Measurements from ENCODE around the gene EMD. TPM values are rescaled to one million over a fixed set of nuclear protein-coding genes. Genes with fewer than 3 reads are reported as not detected.

Gene EMD
- total RNA-seq, 2 experiments from 2014 or later, result 164 to 178 TPM

DNA sequence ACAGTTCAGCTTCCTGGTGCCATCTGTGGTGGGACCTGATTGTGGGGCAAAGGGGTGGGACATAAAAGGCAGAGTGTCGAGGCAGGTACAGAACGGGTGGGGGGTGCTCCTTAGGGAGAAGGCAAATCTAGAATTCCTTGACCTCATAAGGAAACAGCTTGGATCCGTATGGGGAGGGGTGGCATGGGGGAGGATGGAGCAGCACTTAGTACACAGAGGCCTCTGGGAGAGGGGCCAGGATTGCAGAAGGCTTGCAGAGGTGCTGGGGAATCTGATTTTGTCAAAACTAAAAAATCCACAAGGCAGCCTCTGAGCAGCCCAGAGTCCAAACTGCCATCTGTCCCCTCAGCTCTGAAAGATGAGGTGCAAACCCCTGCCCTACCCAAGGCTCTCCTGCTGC is 2.3 kb upstream of the EMD start:
- peak overlapping the region; percentile 94 for H3K27ac Mint-ChIP-seq
- POLR2A ChIA-PET, result no interaction called here
- peaks cover 25% of the 10 kb centered on the region for H3K36me3 Mint-ChIP-seq (ENCODE audit: low read depth)
- H3K9me3 Mint-ChIP-seq, result no peaks in the 10 kb centered on the region
- H3K4me1 Mint-ChIP-seq (ENCODE audit: low read depth), result peaks cover 18% of the 10 kb centered on the region
- no peak overlapping the region for H3K4me3 ChIP-seq (ENCODE audit: low read length)
- DNase-seq (no peak), ATAC-seq (ENCODE audit: poor library complexity) (no peak)
- intact Hi-C loops (cut with DNase I, micrococcal nuclease), result loop anchor here in 1 of 2 experiments (10.0 kb wide), 1 partner anchor 362 kb away; the partner anchor contains the start of gene IRAK1
- TF ChIP-seq, protein P1, sequence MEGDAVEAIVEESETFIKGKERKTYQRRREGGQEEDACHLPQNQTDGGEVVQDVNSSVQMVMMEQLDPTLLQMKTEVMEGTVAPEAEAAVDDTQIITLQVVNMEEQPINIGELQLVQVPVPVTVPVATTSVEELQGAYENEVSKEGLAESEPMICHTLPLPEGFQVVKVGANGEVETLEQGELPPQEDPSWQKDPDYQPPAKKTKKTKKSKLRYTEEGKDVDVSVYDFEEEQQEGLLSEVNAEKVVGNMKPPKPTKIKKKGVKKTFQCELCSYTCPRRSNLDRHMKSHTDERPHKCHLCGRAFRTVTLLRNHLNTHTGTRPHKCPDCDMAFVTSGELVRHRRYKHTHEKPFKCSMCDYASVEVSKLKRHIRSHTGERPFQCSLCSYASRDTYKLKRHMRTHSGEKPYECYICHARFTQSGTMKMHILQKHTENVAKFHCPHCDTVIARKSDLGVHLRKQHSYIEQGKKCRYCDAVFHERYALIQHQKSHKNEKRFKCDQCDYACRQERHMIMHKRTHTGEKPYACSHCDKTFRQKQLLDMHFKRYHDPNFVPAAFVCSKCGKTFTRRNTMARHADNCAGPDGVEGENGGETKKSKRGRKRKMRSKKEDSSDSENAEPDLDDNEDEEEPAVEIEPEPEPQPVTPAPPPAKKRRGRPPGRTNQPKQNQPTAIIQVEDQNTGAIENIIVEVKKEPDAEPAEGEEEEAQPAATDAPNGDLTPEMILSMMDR (IDR thresholded peaks at IDR 0.05), result no peak
- CTCF ChIA-PET, result no interaction called here
- peaks cover 69% of the 10 kb centered on the region for H3K4me1 ChIP-seq (ENCODE audit: insufficient read depth, low read length)
- H3K9me3 ChIP-seq (ENCODE audit: control insufficient read depth in 1 of 2, insufficient read depth in 1 of 2, low read length in 2 of 2), result no peaks in the 10 kb centered on the region
- peaks cover 8% of the 10 kb centered on the region for H3K36me3 ChIP-seq (ENCODE audit: insufficient read depth, low read length)
- no peak overlapping the region for H3K27ac ChIP-seq (ENCODE audit: low read depth in 1 of 2, low read length in 2 of 2)
- no peaks in the 10 kb centered on the region for H3K27me3 Mint-ChIP-seq
- peak overlapping the region; percentile 34 for H3K4me3 Mint-ChIP-seq
- H3K27me3 ChIP-seq (ENCODE audit: control insufficient read depth in 1 of 2, insufficient read depth in 2 of 2, low read length in 2 of 2), result no peaks in the 10 kb centered on the region

GRCh38 chrX:154378059-154378798 is 866 bp upstream of the EMD start:
- no peaks in the 10 kb centered on the region for H3K27me3 Mint-ChIP-seq
- TF ChIP-seq, protein P1 (IDR thresholded peaks at IDR 0.05), result no peak
- H3K9me3 Mint-ChIP-seq, result no peaks in the 10 kb centered on the region
- H3K27ac ChIP-seq (ENCODE audit: low read depth in 1 of 2, low read length in 2 of 2), result peak overlapping the region; percentile 82 to 87
- intact Hi-C loops (cut with DNase I, micrococcal nuclease), result loop anchor here in 1 of 2 experiments (10.0 kb wide), 1 partner anchor 363 kb away; the partner anchor contains the start of gene IRAK1
- DNase-seq, result peak in 10 of 14 experiments; percentile 17 to 87 (median 48)
- H3K36me3 ChIP-seq (ENCODE audit: insufficient read depth, low read length), result peaks cover 8% of the 10 kb centered on the region
- peaks cover 55% of the 10 kb centered on the region for H3K4me1 ChIP-seq (ENCODE audit: insufficient read depth, low read length)
- ATAC-seq (ENCODE audit: poor library complexity), result peak; percentile 2
- H3K36me3 Mint-ChIP-seq (ENCODE audit: low read depth), result peaks cover 37% of the 10 kb centered on the region
- H3K4me1 Mint-ChIP-seq (ENCODE audit: low read depth), result peaks cover 8% of the 10 kb centered on the region
- H3K4me3 ChIP-seq (ENCODE audit: low read length), result peak overlapping the region; percentile 40
- CTCF ChIA-PET, result interaction anchor here (0.7 kb wide), 1 partner anchor 114 kb away, joined by 3 read pairs; no protein-coding TSS in a partner anchor
- H3K27ac Mint-ChIP-seq, result peak overlapping the region; percentile 94
- H3K27me3 ChIP-seq (ENCODE audit: control insufficient read depth in 1 of 2, insufficient read depth in 2 of 2, low read length in 2 of 2), result no peaks in the 10 kb centered on the region
- H3K9me3 ChIP-seq (ENCODE audit: control insufficient read depth in 1 of 2, insufficient read depth in 1 of 2, low read length in 2 of 2), result no peaks in the 10 kb centered on the region
- POLR2A ChIA-PET, result interaction anchor here (0.9 to 1.8 kb wide), 8 partner anchors 8 to 407 kb away, joined by 3 to 23 read pairs (median 6); partner anchors contain the start of genes HCFC1 and RPL10
- H3K4me3 Mint-ChIP-seq, result peak overlapping the region; percentile 93

- Mint-ChIP-seq H3K4me3 (peak overlapping the region; percentile 93), H3K9me3 (no peaks in the 10 kb centered on the region), H3K27me3 (no peaks in the 10 kb centered on the region), H3K36me3 (ENCODE audit: low read depth) (peaks cover 37% of the 10 kb centered on the region), H3K4me1 (ENCODE audit: low read depth) (peaks cover 5% of the 10 kb centered on the region), H3K27ac (peak overlapping the region; percentile 94)
- peak overlapping the region; percentile 92 to 96 for H3K27ac ChIP-seq (ENCODE audit: low read depth in 1 of 2, low read length in 2 of 2)
- peak overlapping the region; percentile 77 for H3K4me3 ChIP-seq (ENCODE audit: low read length)
- TF ChIP-seq, protein P1 (IDR thresholded peaks at IDR 0.05), result no peak
- H3K9me3 ChIP-seq (ENCODE audit: control insufficient read depth in 1 of 2, insufficient read depth in 1 of 2, low read length in 2 of 2), result no peaks in the 10 kb centered on the region
- ATAC-seq (ENCODE audit: poor library complexity) (no peak), DNase-seq (no peak)
- peaks cover 8% of the 10 kb centered on the region for H3K36me3 ChIP-seq (ENCODE audit: insufficient read depth, low read length)
- no peaks in the 10 kb centered on the region for H3K27me3 ChIP-seq (ENCODE audit: control insufficient read depth in 1 of 2, insufficient read depth in 2 of 2, low read length in 2 of 2)
- POLR2A ChIA-PET, result interaction anchor here (1.0 to 1.8 kb wide), 10 partner anchors 9 to 413 kb away, joined by 3 to 23 read pairs (median 5); partner anchors contain the start of genes DNASE1L1, HCFC1 and RPL10
- peaks cover 48% of the 10 kb centered on the region for H3K4me1 ChIP-seq (ENCODE audit: insufficient read depth, low read length)
- intact Hi-C loops (cut with DNase I, micrococcal nuclease), result loop anchor here in 1 of 2 experiments (10.0 kb wide), 1 partner anchor 365 kb away; the partner anchor contains the start of gene IRAK1
- CTCF ChIA-PET, result no interaction called here
Measured at GRCh38 chrX:154379569-154379951, 465 bp downstream of the EMD start.

Measured in CD4-positive, alpha-beta T cell (primary cell).